HG03460 (cell line): ENCODE data around the gene EGFLAM.

Experiments used
- ATAC-seq: cut with Tn5 transposase; IDR thresholded peaks from one replicate; pipeline ENCODE4 v1.9.1; 2021; ENCODE audit not compliant: unreplicated experiment

Gene EGFLAM

DNA sequence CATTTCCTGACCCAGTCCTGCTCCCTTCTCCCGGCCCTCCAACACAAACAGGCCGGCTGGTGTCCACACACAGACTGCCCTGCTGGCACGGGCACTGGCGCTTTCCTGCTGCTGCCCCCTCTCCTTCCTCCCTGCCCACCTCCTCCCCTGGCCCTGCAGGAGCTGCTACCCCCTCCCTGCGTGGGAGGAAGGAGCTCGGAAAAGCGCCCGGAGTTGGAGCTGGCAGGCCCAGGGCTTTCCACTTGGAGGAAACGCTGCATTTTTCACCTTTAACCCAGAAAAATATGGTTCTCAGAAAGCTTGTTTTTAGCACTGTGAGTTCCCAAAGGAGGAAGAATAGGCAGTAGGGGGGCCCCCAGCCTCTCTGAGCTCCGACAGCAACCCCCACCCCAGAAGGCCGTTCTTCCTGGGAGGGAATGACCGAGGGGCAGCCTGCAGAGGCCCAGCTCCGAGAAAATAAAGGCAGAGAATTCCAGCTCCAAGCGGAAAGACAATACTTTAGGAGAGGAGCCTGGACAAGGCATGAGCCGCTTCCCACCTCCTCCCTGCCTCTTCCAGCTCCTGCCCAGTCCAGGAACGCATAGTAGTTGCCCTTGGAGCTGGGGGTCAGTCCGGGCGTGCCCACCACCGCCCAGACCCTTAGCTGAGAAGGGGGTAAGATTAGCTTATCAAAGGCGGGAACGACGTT is 209.1 kb downstream of the EGFLAM start:
- ATAC-seq: no peak

DNA sequence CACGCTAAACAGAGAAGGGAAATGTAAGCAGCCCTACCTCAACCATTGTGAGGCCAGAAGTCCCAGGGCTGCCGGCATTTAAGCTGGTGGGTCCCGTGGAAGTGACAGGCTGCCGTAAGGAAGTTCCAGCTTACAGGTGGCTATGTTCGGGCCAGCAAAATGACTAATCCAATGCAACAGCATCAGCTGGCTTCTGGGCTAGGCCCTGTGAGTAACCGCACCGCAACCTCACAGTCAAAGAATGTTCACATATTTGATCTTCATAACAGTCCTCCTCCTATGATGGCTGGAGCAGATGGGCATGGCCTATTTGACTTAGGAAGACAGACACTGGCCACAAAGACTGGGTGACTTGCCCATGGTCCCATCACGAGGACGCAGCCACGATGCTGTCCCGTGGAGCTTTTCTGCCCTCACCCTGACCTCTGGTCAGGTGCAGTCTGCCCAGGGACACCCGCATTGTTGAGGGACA is 209.9 kb downstream of the EGFLAM start:
- no peak for ATAC-seq

DNA sequence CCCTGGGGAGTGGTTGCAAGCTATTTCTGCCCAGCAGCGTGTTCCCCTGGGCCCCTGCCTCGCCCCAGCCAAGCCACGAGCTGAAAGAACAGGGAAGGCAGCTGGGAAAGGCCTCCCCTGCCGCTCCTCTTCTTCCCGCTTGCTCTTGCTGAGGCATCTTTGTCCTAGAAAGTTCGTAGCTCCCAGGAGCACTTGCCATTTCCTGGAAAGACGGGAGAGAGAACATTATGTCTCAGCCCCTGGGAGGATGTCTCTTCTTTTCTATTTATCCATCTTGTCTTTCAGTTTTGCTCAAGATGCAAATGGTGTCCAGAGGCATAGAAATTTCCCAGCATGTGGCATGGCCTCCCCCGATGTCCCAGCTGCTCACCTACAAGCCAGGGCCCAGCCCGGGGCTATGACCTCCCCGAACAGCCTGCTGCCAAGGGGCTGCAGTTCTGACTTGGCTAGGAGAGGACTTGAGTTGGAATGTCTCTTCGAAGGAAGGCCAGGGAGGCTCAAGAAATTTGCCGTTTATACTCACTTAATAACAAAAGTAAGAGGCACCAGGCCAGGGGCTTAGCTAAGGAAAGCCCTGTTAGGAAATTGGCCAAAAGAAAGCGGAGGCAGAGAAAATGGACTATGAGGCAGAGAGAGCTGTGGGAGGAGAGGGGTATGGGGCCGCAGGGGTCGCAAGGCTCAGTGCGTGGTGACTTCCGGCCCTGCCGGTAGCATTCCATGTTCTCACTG is 210.8 kb downstream of the EGFLAM start:
- ATAC-seq: no peak

GRCh38 chr5:38469707-38470267 is 211.4 kb downstream of the EGFLAM start:
- no peak for ATAC-seq

DNA sequence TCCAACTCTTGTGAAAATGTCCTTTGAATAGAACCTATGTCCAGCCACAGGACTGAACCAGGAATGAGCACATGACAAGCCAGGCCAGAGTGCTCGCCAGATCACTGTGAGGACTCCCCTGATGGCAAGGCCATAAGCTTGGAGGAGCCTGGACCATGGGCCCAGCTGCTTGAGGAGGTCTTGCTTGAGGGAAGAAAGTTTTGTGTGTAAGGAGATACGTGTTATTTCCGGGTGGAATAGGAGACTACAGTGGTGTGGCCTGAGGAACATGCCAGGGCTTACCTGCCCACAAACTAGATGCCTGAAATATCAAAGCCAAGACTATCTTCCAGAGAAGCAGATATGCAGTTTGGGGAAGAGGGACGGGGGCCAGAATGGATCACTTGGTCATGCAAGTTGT is 213.3 kb downstream of the EGFLAM start:
- ATAC-seq: no peak

GRCh38 chr5:38472541-38472940 is 214.2 kb downstream of the EGFLAM start:
- ATAC-seq: no peak

DNA sequence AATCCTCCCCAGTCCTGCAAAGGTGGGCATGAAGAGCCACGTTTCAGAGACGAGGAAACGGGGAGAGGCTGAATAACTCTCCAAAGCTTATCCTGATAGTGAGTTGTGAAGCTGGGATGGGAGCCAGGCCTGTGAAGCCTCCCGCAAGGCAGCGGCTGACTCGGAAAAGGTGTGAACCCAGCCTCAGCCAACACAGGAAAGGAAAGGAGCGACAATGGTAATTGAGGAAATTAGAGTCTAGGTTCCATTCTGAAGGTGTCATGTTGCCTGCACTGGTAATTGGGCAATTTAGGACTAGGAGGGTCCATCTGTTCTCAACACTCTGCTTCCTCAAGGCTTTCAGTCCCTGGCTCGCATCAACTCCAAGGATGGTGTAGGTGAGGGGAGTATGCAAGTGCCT is 214.6 kb downstream of the EGFLAM start:
- no peak for ATAC-seq

DNA sequence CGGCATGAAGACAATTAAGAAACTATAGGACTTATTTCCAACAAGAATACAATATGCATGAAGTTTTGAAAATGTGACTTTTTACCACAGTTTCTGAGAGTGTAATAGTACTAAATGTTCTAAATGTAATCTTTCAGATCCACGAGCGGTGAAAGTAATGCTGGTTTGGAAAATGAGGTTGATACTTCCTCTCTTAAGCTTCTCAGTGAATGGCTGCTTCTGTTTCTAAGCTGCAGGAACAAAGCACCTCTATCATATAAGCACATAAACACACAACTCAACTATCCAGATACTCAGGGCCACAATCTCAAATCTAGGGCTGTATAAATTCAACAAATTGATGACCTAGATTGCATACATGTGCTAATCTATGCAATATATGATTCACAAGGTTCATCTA is 219.8 kb downstream of the EGFLAM start:
- no peak for ATAC-seq

GRCh38 chr5:38478878-38479277 is 220.5 kb downstream of the EGFLAM start:
- no peak for ATAC-seq

DNA sequence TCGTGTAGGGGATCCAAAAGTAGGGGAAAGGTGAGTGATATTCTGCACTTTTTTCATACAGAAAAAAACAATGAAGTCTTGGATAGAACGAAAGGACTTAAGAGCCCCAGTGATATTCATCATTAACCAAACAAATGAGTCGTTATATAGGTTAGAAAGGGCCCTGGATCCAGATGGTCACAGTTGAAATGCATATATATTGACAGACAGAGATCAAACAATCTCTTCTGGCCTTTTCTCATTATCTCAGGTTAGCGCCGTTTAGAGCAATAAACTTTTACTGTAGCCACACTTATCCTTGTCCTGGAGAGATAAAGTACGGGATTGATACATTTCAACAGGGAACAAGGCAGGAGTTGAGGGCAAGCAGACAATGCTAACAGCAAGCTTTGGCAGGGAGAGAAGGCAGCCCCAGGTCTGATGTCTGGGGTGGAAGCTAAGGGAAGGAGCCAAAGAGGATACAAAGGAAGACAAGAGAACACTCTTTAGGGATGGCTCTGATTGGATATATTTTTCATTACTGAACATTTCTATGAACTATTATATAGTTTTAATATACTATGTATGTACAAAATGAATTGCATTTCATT is 221.1 kb downstream of the EGFLAM start:
- no peak for ATAC-seq

GRCh38 chr5:38483805-38484398 is 225.5 kb downstream of the EGFLAM start:
- ATAC-seq: no peak

DNA sequence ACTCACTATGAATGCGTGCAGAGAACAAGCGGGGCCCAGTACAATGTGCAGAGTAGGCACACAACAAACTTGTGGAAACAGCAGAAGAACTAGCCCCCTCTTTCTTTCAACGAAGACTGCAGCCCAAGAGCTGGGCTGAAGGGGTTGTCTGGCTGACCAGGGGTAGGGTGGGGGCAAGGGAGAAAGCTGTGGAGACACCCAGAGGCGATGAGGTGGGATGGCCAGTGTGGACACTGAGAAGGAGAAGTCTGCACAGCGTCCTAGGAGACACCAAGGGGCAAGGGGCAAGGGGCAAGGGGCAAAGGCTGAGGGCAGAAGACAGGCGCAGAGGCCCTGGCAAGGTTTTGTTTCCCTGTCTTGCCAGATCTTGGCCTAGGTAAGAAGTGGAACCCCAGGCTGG is 235.8 kb downstream of the EGFLAM start:
- no peak for ATAC-seq

GRCh38 chr5:38494763-38495162 is 236.4 kb downstream of the EGFLAM start:
- ATAC-seq: no peak

- no peak for ATAC-seq
Observed at GRCh38 chr5:38497946-38498345, 239.6 kb downstream of the EGFLAM start.

GRCh38 chr5:38500573-38501260 is 242.4 kb downstream of the EGFLAM start:
- no peak for ATAC-seq

- ATAC-seq: no peak
Observed at GRCh38 chr5:38506302-38506701, 247.9 kb downstream of the EGFLAM start.

DNA sequence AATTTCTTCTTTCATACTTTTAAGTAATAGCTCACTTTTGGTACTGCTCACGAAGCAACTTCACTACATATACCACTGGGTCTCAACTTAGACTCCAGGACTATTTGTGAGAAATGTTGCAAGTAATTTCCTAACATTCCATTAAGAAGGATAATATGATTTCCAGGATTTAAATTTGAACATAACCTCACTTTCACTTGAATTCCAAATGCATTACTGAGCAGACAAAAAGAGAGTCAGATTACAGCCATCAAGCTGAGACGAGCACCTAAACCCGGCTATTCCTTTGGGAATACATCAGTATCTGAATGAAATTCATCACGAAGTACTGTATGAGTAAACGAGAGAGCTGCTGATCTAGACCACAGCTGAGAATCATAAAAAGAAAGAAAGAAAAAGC is 250.8 kb downstream of the EGFLAM start:
- no peak for ATAC-seq
